Transverse colon (tissue), 3 donors: ENCODE measurements around the gene ZNF629.

Source experiments
- CTCF ChIP-seq, 5 experiments: fragments of 200-600 bp in 3 of 5; fragments of 450-650 bp in 2 of 5; sonication (generic) in 3 of 5; IDR thresholded peaks; 1 replicate in 2 of 5; 2 replicates in 3 of 5; pipeline ENCODE4 v1.5.1; 2016 to 2017; ENCODE audit warnings: antibody characterized with exemption in 5 of 5, inconsistent platforms in 3 of 5, mild to moderate bottlenecking in 2 of 5, moderate library complexity in 1 of 5
- EP300 ChIP-seq: sonication (generic); formaldehyde crosslinking; IDR thresholded peaks from one replicate; pipeline ENCODE4 v1.6.1; 2017; ENCODE audit warnings: antibody characterized with exemption, low read depth
- POLR2A ChIP-seq: fragments of 450-650 bp; IDR thresholded peaks from one replicate; pipeline ENCODE4 v1.6.1; 2016; ENCODE audit warnings: antibody characterized with exemption, mild to moderate bottlenecking, moderate library complexity

GRCh38 chr16:30744183-30744582 is 42.8 kb downstream of the ZNF629 start:
- no peak for TF ChIP-seq POLR2A
- TF ChIP-seq EP300, result no peak
- TF ChIP-seq CTCF (IDR thresholded peaks at IDR 0.05), result no peak
